IPS-15b (cell line): Measurements from ENCODE around the gene FAM228B.
"Not testable (repeated sequence)": the region's sequence is repeated elsewhere in the genome, so short reads cannot be mapped to it uniquely, and the experiment has no call there.

Experiments
- H3K27me3 ChIP-seq: one replicate; pipeline ENCODE4 v1.6.1; 2013; ENCODE audit warnings: low read length; ENCODE audit not compliant: control insufficient read depth, insufficient read depth
- H3K36me3 ChIP-seq: one replicate; pipeline ENCODE4 v1.6.1; 2013; ENCODE audit warnings: low read length; ENCODE audit not compliant: control insufficient read depth, insufficient read depth
- H3K4me1 ChIP-seq: one replicate; pipeline ENCODE4 v1.6.1; 2013; ENCODE audit warnings: mild to moderate bottlenecking, low read length; ENCODE audit not compliant: control insufficient read depth, insufficient read depth
- H3K4me3 ChIP-seq: one replicate; pipeline ENCODE4 v1.5.1; 2013; ENCODE audit warnings: low read depth, low read length
- H3K9ac ChIP-seq: one replicate; pipeline ENCODE4 v1.6.1; 2013; ENCODE audit warnings: low read depth, mild to moderate bottlenecking, low read length
- H3K9me3 ChIP-seq: one replicate; pipeline ENCODE4 v1.6.1; 2013; ENCODE audit warnings: mild to moderate bottlenecking, low read length; ENCODE audit not compliant: control insufficient read depth, insufficient read depth

The FAM228B gene

DNA sequence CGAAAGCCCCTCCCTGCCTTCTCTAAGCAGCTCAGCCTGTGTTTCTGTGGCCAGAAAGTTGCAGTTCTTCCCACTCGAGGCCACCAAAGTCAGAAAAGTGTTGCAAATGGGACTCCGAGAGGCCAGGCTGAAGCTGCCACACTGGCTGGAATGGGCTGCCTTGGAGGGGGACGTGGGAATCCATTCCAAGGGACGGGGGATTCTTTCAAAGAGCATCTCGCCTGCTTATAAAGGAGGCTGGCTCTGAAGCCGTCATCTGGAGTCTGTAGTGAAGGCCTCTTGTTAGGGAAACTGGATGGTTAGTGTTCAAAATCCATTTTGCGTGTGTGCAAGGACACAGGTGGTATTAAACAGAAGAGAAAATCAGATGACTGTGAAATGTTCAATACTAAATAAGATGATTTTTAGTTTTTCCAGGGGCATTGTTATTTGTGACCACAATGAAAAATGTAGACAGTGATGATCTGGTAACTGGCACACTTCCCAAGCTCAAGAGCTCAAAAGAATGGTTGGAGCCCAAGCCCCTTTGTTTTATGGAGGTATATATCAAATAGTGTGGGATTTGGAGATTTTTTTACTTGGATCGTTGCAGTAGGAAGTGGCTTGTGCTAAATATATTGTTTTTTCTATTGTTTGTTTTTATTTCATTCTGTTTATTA, 782 bp downstream of the FAM228B start:
- Histone ChIP-seq H3K27me3 (peaks cover 3% of the 10 kb centered on the region), H3K36me3 (no peaks in the 10 kb centered on the region), H3K9ac (peak overlapping the region; percentile 60), H3K4me1 (no peaks in the 10 kb centered on the region), H3K9me3 (no peaks in the 10 kb centered on the region), H3K4me3 (peak overlapping the region; percentile 90)

DNA sequence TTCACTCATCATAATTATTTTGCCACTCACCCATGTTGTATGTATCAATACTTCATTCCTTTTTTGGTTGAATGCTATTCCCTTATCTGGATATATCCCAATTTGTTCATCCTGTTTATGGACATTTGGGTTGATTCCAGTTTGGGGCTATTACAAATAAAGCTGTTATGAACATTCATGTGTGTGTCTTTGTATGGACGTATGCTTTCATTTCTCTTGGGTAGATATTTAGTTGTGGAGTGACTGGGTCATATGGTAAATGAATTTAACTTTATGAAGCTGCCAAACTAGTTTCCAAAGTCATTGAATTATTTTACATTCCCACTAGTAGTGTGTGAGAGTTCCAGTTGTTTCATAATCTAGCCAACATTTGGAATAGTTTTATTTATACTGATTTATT, 2.7 kb downstream of the FAM228B start:
- H3K27me3 ChIP-seq, result peaks cover 3% of the 10 kb centered on the region

GRCh38 chr2:24132543-24132942, 9.3 kb downstream of the FAM228B start:
- no peaks in the 10 kb centered on the region for H3K4me1 ChIP-seq
- no peaks in the 10 kb centered on the region for H3K9me3 ChIP-seq
- H3K27me3 ChIP-seq, result no peaks in the 10 kb centered on the region
- no peak overlapping the region for H3K4me3 ChIP-seq
- no peak overlapping the region for H3K9ac ChIP-seq
- H3K36me3 ChIP-seq, result no peaks in the 10 kb centered on the region

More for the DNA sequence above, 2.7 kb downstream of the FAM228B start:
- Histone ChIP-seq H3K4me1 (no peaks in the 10 kb centered on the region), H3K9me3 (no peaks in the 10 kb centered on the region), H3K4me3 (no peak overlapping the region), H3K9ac (no peak overlapping the region), H3K36me3 (no peaks in the 10 kb centered on the region)

GRCh38 chr2:24140305-24140704, 17.0 kb downstream of the FAM228B start:
- not testable (repeated sequence) for H3K4me3 ChIP-seq, H3K9me3 ChIP-seq, H3K27me3 ChIP-seq, H3K36me3 ChIP-seq, H3K9ac ChIP-seq, H3K4me1 ChIP-seq

- Histone ChIP-seq H3K9ac (no peak overlapping the region), H3K9me3 (no peaks in the 10 kb centered on the region), H3K36me3 (no peaks in the 10 kb centered on the region), H3K27me3 (no peaks in the 10 kb centered on the region), H3K4me1 (no peaks in the 10 kb centered on the region), H3K4me3 (no peak overlapping the region)
Measured at GRCh38 chr2:24147364-24147763, 24.1 kb downstream of the FAM228B start.

- H3K4me3 ChIP-seq, result no peak overlapping the region
- no peaks in the 10 kb centered on the region for H3K4me1 ChIP-seq
- H3K9me3 ChIP-seq, result no peaks in the 10 kb centered on the region
- no peak overlapping the region for H3K9ac ChIP-seq
- no peaks in the 10 kb centered on the region for H3K27me3 ChIP-seq
- no peaks in the 10 kb centered on the region for H3K36me3 ChIP-seq
Measured at GRCh38 chr2:24152413-24153197, 29.3 kb downstream of the FAM228B start.

- H3K9ac ChIP-seq, result no peak overlapping the region
- H3K4me3 ChIP-seq, result no peak overlapping the region
- no peaks in the 10 kb centered on the region for H3K36me3 ChIP-seq
- H3K4me1 ChIP-seq, result no peaks in the 10 kb centered on the region
- no peaks in the 10 kb centered on the region for H3K27me3 ChIP-seq
- no peaks in the 10 kb centered on the region for H3K9me3 ChIP-seq
Measured at GRCh38 chr2:24153478-24153877, 30.2 kb downstream of the FAM228B start.

DNA sequence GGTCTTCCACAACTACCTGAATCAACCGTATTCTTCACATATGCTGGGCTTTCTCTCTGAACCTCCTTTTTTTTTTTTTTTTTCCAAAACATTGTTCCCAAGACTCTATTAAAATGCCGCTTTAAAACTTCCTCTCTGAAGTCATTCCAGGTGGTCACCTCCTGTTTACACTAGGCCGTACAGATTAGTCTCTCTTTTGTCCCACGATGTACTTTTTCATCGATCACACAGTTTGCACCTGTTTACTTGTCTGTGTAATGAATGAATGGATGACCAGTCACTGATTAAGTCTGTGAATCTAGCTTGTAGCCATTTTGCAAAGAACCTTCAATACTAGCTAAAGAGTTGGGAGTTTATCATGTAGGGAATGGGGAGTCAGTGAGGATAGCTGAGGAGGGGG, 34.9 kb downstream of the FAM228B start:
- H3K27me3 ChIP-seq, result no peaks in the 10 kb centered on the region
- H3K36me3 ChIP-seq, result no peaks in the 10 kb centered on the region
- no peaks in the 10 kb centered on the region for H3K4me1 ChIP-seq
- no peaks in the 10 kb centered on the region for H3K9me3 ChIP-seq
- no peak overlapping the region for H3K9ac ChIP-seq
- no peak overlapping the region for H3K4me3 ChIP-seq

DNA sequence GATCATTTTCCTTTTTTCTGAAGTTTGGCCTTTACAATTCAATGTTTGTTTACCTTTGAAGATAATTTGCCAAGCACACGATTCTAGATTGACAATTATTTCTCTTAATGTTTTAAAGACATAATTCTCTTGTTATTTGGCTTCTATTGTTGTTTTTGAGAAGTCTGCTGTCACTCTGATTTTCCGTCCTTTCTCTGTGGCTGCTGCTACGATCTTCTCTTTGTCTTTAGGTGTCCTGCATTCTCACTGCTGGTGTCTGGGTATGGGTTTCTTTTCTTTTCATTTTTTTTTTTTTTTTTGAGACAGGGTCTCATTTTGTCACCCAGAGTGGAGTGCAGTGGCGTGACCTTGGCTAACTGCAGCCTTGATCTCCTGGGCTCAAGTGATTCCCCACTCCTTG, 36.4 kb downstream of the FAM228B start:
- no peaks in the 10 kb centered on the region for H3K4me1 ChIP-seq
- H3K9ac ChIP-seq, result no peak overlapping the region
- no peaks in the 10 kb centered on the region for H3K27me3 ChIP-seq
- no peak overlapping the region for H3K4me3 ChIP-seq
- H3K9me3 ChIP-seq, result no peaks in the 10 kb centered on the region
- no peaks in the 10 kb centered on the region for H3K36me3 ChIP-seq

DNA sequence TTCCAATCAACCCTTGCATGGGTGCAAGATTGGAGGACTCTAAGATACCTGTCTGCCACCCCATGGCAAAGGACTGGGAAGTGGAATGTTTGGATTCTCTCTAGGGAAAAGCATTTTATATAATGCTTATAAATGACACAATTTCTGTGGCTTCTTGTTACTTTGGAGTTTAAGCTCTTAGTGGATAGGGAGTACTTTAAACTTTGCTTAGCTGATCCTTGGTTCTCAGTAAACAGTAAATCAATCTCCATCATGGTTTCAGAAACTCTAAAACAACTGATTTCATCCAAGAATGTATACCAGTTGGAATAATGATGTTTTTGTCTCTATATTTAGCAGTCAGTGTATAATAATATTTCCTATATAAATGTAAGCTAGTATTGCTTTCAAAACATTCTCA, 37.5 kb downstream of the FAM228B start:
- Histone ChIP-seq H3K27me3 (no peaks in the 10 kb centered on the region), H3K4me1 (no peaks in the 10 kb centered on the region), H3K36me3 (no peaks in the 10 kb centered on the region), H3K4me3 (no peak overlapping the region), H3K9ac (no peak overlapping the region), H3K9me3 (no peaks in the 10 kb centered on the region)

DNA sequence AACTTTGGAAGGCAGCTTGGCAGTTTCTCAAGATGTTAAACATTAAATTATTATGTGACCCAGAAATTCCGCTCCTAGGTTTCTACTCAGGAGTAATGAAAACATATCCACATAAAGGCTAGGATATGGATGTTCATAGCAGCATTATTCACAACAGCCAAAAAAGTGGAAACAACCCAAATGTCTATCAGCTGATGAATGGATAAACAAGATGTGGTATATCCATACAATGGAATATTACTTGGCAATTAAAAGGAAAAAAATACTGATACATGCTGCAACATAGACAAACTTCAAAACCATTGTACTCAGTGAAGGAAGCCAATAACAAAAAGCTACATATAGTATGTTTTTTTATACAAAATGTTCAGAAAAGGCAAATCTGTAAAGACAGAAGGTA, 39.2 kb downstream of the FAM228B start:
- H3K9ac ChIP-seq, result no peak overlapping the region
- no peaks in the 10 kb centered on the region for H3K9me3 ChIP-seq
- no peaks in the 10 kb centered on the region for H3K36me3 ChIP-seq
- H3K4me3 ChIP-seq, result no peak overlapping the region
- H3K4me1 ChIP-seq, result no peaks in the 10 kb centered on the region
- H3K27me3 ChIP-seq, result no peaks in the 10 kb centered on the region

DNA sequence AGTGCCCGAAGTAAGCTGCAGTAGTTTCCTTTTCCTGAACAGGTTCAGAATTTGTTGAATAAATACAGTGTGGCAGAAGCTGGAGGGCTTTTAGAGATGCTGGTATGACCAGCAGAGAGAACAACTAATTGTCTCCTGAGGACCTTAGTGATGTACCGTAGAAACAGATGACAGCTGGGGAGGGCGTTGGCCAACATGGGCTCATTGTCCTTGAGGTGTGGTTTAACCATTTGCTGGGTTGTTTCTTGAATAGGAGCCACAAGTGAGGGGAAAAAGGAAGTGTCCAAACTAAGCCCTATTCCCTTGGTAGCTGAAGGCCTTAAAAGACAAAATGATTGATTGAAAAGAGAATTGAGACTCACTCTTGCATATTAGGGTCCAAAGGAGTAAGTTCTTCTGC, 39.9 kb downstream of the FAM228B start:
- H3K9ac ChIP-seq, result no peak overlapping the region
- no peaks in the 10 kb centered on the region for H3K4me1 ChIP-seq
- H3K9me3 ChIP-seq, result no peaks in the 10 kb centered on the region
- H3K4me3 ChIP-seq, result no peak overlapping the region
- H3K27me3 ChIP-seq, result no peaks in the 10 kb centered on the region
- H3K36me3 ChIP-seq, result no peaks in the 10 kb centered on the region
